Adipose tissue (tissue), 3 donors: ENCODE results near the gene DPYSL4. TPM values are rescaled to one million over a fixed set of nuclear protein-coding genes. Genes with fewer than 3 reads are reported as not detected.
"Not testable (repeated sequence)": the region's sequence is repeated elsewhere in the genome, so short reads cannot be mapped to it uniquely, and the experiment has no call there.

ENCODE experiments used
- H3K27ac ChIP-seq: one replicate; pipeline ENCODE4 v1.5.1; 2013; ENCODE audit warnings: low read depth, low read length
- WGBS, 3 donors: extraction: QIAGEN DNeasy Blood & Tissue Kit; methylation state at CpG; one replicate each; pipeline ENCODE4 v1.1.7; 2013; 5-methylcytosine and 5-hydroxymethylcytosine counted together
- polyA plus RNA-seq, 3 donors: library from polyadenylated mRNA; stranded (reverse); fragments of 200-250 nt; gene quantifications; one replicate each; pipeline ENCODE4 v1.2.3, GENCODE V29; 2013
- donor health status: healthy with polysubstance abuse.
- donor health status: Bipolar disorder and iron deficiency.
- donor health status: healthy.

DPYSL4 gene
- polyA plus RNA-seq, 3 donors, result 0.54 to 0.82 (median 0.67) TPM

- WGBS, 3 donors, result 94 to 96% (median 95%) methylated on average over 14 of the region's 14 CpGs
- no peak overlapping the region for H3K27ac ChIP-seq
Measured at GRCh38 chr10:132211246-132211645, 24.5 kb downstream of the DPYSL4 start.

- 83 to 93% (median 92%) methylated on average over 9 of the region's 9 CpGs for WGBS, 3 donors
- no peak overlapping the region for H3K27ac ChIP-seq
Measured at GRCh38 chr10:132212816-132213215, 26.1 kb downstream of the DPYSL4 start.

- WGBS, 3 donors, result 58 to 81% (median 76%) methylated on average over 4 of the region's 4 CpGs
- H3K27ac ChIP-seq, result no peak overlapping the region
Measured at GRCh38 chr10:132213917-132214316, 27.2 kb downstream of the DPYSL4 start.

- WGBS, 3 donors, result 90 to 96% (median 93%) methylated on average over 3 of the region's 3 CpGs
- H3K27ac ChIP-seq, result not testable (repeated sequence)
Measured at GRCh38 chr10:132216441-132216840, 29.7 kb downstream of the DPYSL4 start.

- 77 to 90% (median 85%) methylated on average over 6 to 7 of the region's 7 CpGs for WGBS, 3 donors
Measured at GRCh38 chr10:132219486-132219885, 32.7 kb downstream of the DPYSL4 start.

GRCh38 chr10:132220061-132220460, 33.3 kb downstream of the DPYSL4 start:
- H3K27ac ChIP-seq, result no peak overlapping the region
- 92 to 93% (median 93%) methylated on average over 9 of the region's 9 CpGs for whole genome bisulfite sequencing, 3 donors

More at GRCh38 chr10:132219486-132219885, 32.7 kb downstream of the DPYSL4 start:
- no peak overlapping the region for H3K27ac ChIP-seq

GRCh38 chr10:132220996-132221395, 34.2 kb downstream of the DPYSL4 start:
- H3K27ac ChIP-seq, result not testable (repeated sequence)
- WGBS, 3 donors, result 86 to 92% (median 89%) methylated on average over 18 of the region's 18 CpGs

- H3K27ac ChIP-seq, result no peak overlapping the region
- WGBS, 3 donors, result 72 to 81% (median 75%) methylated on average over 21 of the region's 21 CpGs
Measured at GRCh38 chr10:132222726-132223125, 36.0 kb downstream of the DPYSL4 start.

GRCh38 chr10:132223156-132223590, 36.4 kb downstream of the DPYSL4 start:
- 32 to 40% (median 37%) methylated on average over 16 of the region's 16 CpGs for WGBS, 3 donors
- H3K27ac ChIP-seq, result no peak overlapping the region

GRCh38 chr10:132223611-132224342, 37.0 kb downstream of the DPYSL4 start:
- H3K27ac ChIP-seq, result no peak overlapping the region
- 87 to 90% (median 89%) methylated on average over 22 to 23 of the region's 23 CpGs for WGBS, 3 donors

- 85 to 87% (median 85%) methylated on average over 20 of the region's 20 CpGs for WGBS, 3 donors
- no peak overlapping the region for H3K27ac ChIP-seq
Measured at GRCh38 chr10:132224343-132225072, 37.8 kb downstream of the DPYSL4 start.

GRCh38 chr10:132225073-132225848, 38.5 kb downstream of the DPYSL4 start:
- no peak overlapping the region for H3K27ac ChIP-seq
- 92 to 93% (median 93%) methylated on average over 24 to 25 of the region's 25 CpGs for WGBS, 3 donors

GRCh38 chr10:132225849-132226205, 39.1 kb downstream of the DPYSL4 start:
- WGBS, 3 donors, result 86 to 87% (median 86%) methylated on average over 8 of the region's 8 CpGs
- H3K27ac ChIP-seq, result no peak overlapping the region

- 85 to 92% (median 91%) methylated on average over 27 of the region's 27 CpGs for WGBS, 3 donors
- H3K27ac ChIP-seq, result no peak overlapping the region
Measured at GRCh38 chr10:132226586-132227405, 40.0 kb downstream of the DPYSL4 start.

- 91 to 93% (median 92%) methylated on average over 29 of the region's 29 CpGs for WGBS, 3 donors
Measured at GRCh38 chr10:132227851-132228390, 41.2 kb downstream of the DPYSL4 start.

GRCh38 chr10:132228616-132229015, 41.9 kb downstream of the DPYSL4 start:
- WGBS, 3 donors, result 91 to 98% (median 96%) methylated on average over 14 of the region's 14 CpGs
- H3K27ac ChIP-seq, result no peak overlapping the region

More at GRCh38 chr10:132227851-132228390, 41.2 kb downstream of the DPYSL4 start:
- H3K27ac ChIP-seq, result no peak overlapping the region

GRCh38 chr10:132229096-132229495, 42.3 kb downstream of the DPYSL4 start:
- 76 to 83% (median 81%) methylated on average over 6 of the region's 6 CpGs for WGBS, 3 donors
- H3K27ac ChIP-seq, result no peak overlapping the region
